Peyer's patch (tissue), 4 donors: Measurements from ENCODE around the gene PRKCA. TPM values are rescaled to one million over a fixed set of nuclear protein-coding genes. Genes with fewer than 3 reads are reported as not detected.

ENCODE experiments used
- DNase-seq, 3 donors: peaks; one replicate each; pipeline ENCODE4 v3.0.0-alpha.2; 2017 to 2019
- H3K27ac ChIP-seq, 4 donors: fragments of 200-600 bp; sonication (generic); one replicate each; pipeline ENCODE4 v1.5.1; 2016 to 2019
- H3K27me3 ChIP-seq, 2 donors: fragments of 200-600 bp; sonication (generic); one replicate each; pipeline ENCODE4 v1.5.1; 2019
- H3K36me3 ChIP-seq, 3 donors: fragments of 200-600 bp; sonication (generic); one replicate each; pipeline ENCODE4 v1.5.1; 2016 to 2019
- H3K4me1 ChIP-seq, 4 donors: fragments of 200-600 bp; sonication (generic); one replicate each; pipeline ENCODE4 v1.5.1; 2016 to 2019
- H3K4me3 ChIP-seq, 4 donors: fragments of 200-600 bp; sonication (generic); 1 replicate in 3 of 4; 2 replicates in 1 of 4; pipeline ENCODE4 v1.5.1; 2016 to 2019; ENCODE audit warnings: mild to moderate bottlenecking in 1 of 4
- H3K9me3 ChIP-seq, 4 donors: fragments of 200-600 bp; sonication (generic); one replicate each; pipeline ENCODE4 v1.5.1; 2016 to 2019; ENCODE audit warnings: mild to moderate bottlenecking in 1 of 4
- CTCF ChIP-seq, 6 experiments: fragments of 450-650 bp in 4 of 6; fragments of 200-600 bp in 2 of 6; sonication (generic) in 1 of 6; IDR thresholded peaks; one replicate each; pipeline ENCODE4 v1.5.1; 2017 to 2019; ENCODE audit warnings: antibody characterized with exemption in 6 of 6, mild to moderate bottlenecking in 3 of 6, moderate library complexity in 1 of 6
- POLR2A ChIP-seq, 2 donors: fragments of 450-650 bp; IDR thresholded peaks; one replicate each; pipeline ENCODE4 v1.5.1; 2017; ENCODE audit warnings: antibody characterized with exemption in 2 of 2, mild to moderate bottlenecking in 2 of 2, moderate library complexity in 2 of 2
- total RNA-seq, 4 donors: library from RNA; depleted of rRNA; stranded (reverse); fragments of >200 nt; gene quantifications; one replicate each; pipeline ENCODE4 v1.1.0, GENCODE V29; 2016

PRKCA gene
- total RNA-seq, 4 donors from 2014 or later, result 32.2 to 47.0 (median 43.5) TPM

DNA sequence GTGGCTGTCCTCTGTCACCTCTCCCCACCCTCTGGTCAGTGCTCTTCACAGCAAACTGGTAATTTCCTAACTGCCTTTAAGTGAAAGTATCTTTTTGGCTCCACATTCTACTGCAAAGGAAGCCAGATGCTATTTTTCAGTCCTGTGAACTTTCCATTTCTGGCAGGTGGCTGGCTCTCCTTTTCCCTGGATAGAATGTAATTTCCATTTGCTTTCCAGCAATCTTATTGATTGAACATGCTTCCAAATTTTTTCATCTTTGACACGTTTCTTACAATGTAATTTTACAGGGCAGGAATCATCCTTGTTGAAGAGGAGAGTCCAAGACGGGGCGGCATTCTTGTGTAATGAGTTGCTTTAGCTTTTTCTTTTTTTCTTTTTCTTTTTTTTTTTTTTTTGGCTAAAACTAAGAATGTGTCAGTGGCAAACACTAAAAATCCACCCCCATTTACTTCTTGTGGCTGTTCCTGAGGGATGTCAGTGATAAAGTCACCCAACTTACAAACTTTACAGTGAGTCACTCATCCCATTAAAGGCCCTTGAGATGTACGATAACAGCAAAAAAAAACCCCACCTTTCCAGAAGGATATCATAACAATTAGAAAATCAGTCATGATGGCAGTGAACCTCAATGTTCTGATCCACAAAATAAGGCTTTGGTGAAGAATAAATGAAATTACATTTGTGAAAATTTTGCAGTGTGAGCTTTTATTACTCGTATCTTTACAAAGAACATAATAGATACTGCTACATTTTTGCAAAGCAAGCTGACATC lies 29.4 kb upstream of the PRKCA start:
- no peak overlapping the region for H3K4me3 ChIP-seq
- TF ChIP-seq CTCF (IDR thresholded peaks at IDR 0.05) (no peak), POLR2A (IDR thresholded peaks at IDR 0.05) (no peak)
- H3K27ac ChIP-seq, result no peak overlapping the region
- no peaks in the 10 kb centered on the region for H3K9me3 ChIP-seq
- no peaks in the 10 kb centered on the region for H3K36me3 ChIP-seq
- no peaks in the 10 kb centered on the region for H3K27me3 ChIP-seq
- no peak for DNase-seq
- H3K4me1 ChIP-seq, result no peaks in the 10 kb centered on the region

GRCh38 chr17:66273586-66273848 lies 28.9 kb upstream of the PRKCA start:
- no peaks in the 10 kb centered on the region for H3K36me3 ChIP-seq
- H3K27me3 ChIP-seq, result no peaks in the 10 kb centered on the region
- no peaks in the 10 kb centered on the region for H3K4me1 ChIP-seq
- H3K9me3 ChIP-seq, result no peaks in the 10 kb centered on the region
- TF ChIP-seq POLR2A (IDR thresholded peaks at IDR 0.05), result no peak
- TF ChIP-seq CTCF (IDR thresholded peaks at IDR 0.05), result no peak
- H3K4me3 ChIP-seq, result no peak overlapping the region
- no peak overlapping the region for H3K27ac ChIP-seq
- DNase-seq, result no peak

DNA sequence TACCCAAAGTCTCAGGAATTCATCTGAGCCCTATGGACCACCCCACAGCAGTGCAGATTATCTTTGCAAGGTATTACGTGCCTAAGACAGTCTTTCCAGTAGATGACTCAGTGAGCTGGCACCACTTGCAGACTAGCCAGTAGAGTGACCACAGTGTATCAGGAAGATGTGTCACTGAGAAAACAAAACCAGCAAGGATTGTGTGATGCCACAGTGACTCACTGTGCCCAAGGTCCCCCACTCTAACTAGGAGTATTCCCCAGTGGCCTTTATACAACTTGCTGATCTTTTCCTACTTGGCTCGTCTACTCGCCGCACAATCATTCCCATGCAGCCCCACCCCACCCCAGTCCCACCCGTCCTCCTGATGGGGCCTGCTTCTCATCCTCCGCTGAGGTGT lies 26.8 kb upstream of the PRKCA start:
- no peak for DNase-seq
- no peaks in the 10 kb centered on the region for H3K9me3 ChIP-seq
- no peak overlapping the region for H3K4me3 ChIP-seq
- H3K4me1 ChIP-seq, result no peaks in the 10 kb centered on the region
- TF ChIP-seq CTCF (IDR thresholded peaks at IDR 0.05) (no peak), POLR2A (IDR thresholded peaks at IDR 0.05) (no peak)
- no peaks in the 10 kb centered on the region for H3K36me3 ChIP-seq
- no peak overlapping the region for H3K27ac ChIP-seq
- H3K27me3 ChIP-seq, result no peaks in the 10 kb centered on the region

GRCh38 chr17:66276328-66276937 lies 26.0 kb upstream of the PRKCA start:
- Histone ChIP-seq H3K4me1 (no peaks in the 10 kb centered on the region), H3K27ac (no peak overlapping the region), H3K9me3 (no peaks in the 10 kb centered on the region), H3K27me3 (no peaks in the 10 kb centered on the region), H3K4me3 (no peak overlapping the region), H3K36me3 (no peaks in the 10 kb centered on the region)
- TF ChIP-seq POLR2A (IDR thresholded peaks at IDR 0.05) (no peak), CTCF (IDR thresholded peaks at IDR 0.05) (no peak)
- no peak for DNase-seq

- Histone ChIP-seq H3K27ac (no peak overlapping the region), H3K9me3 (no peaks in the 10 kb centered on the region), H3K4me1 (no peaks in the 10 kb centered on the region), H3K36me3 (no peaks in the 10 kb centered on the region), H3K4me3 (no peak overlapping the region), H3K27me3 (no peaks in the 10 kb centered on the region)
- no peak for DNase-seq
- TF ChIP-seq POLR2A (IDR thresholded peaks at IDR 0.05) (no peak), CTCF (IDR thresholded peaks at IDR 0.05) (no peak)
These were observed 25.2 kb upstream of the PRKCA start for GRCh38 chr17:66277191-66277590.
